GM12872 (cell line): Measurements from ENCODE around the gene MAGI2.

Experiments
- CTCF ChIP-seq: IDR thresholded peaks from 3 replicates; pipeline ENCODE4 v1.5.1; 2011; ENCODE audit warnings: low read depth, mild to moderate bottlenecking, low read length, moderate library complexity; ENCODE audit not compliant: insufficient read depth

MAGI2 gene

GRCh38 chr7:77993838-77994237 lies 1459.6 kb downstream of the MAGI2 start:
- no peak for TF ChIP-seq CTCF

DNA sequence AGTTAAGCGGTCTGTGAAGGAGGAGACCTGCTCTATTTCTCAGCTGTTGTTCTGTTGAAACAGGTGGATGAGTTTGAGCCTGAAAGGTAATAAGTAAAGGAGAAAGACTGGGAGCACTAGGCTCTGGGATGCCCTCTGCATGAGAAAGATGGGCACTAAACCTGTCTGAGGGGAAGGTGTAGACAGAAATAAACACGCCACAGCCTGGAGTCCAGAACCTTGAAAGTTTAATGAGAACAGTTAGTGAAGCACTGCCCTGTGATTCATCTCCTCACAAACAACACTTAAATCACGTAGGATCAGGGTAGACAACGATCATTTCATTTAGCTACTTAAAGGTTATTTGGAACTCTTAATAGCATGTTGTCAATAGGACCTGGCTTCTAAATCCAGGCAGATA lies 1461.8 kb downstream of the MAGI2 start:
- TF ChIP-seq CTCF = no peak

- TF ChIP-seq CTCF = peak; percentile 51; the same call in 2 of the 3 replicates
Measured at GRCh38 chr7:77989981-77990566, 1463.4 kb downstream of the MAGI2 start.

DNA sequence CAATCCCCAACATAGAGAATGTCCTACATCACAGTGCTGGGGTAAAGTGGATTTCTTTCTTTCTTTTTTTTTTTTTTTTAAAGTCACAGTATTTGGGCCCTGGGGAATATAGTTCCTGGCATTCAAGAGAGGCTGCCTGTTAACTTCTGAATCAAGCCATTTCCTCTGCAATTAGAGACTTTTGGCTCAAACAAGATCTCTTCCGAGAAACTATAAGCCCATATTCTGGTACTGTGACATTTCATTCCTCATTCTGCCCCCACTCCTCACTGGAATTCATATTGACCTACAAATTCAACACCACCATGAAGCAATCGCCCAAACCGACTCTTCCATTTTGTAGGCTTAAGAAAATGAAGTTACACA lies 1467.5 kb downstream of the MAGI2 start:
- no peak for TF ChIP-seq CTCF

DNA sequence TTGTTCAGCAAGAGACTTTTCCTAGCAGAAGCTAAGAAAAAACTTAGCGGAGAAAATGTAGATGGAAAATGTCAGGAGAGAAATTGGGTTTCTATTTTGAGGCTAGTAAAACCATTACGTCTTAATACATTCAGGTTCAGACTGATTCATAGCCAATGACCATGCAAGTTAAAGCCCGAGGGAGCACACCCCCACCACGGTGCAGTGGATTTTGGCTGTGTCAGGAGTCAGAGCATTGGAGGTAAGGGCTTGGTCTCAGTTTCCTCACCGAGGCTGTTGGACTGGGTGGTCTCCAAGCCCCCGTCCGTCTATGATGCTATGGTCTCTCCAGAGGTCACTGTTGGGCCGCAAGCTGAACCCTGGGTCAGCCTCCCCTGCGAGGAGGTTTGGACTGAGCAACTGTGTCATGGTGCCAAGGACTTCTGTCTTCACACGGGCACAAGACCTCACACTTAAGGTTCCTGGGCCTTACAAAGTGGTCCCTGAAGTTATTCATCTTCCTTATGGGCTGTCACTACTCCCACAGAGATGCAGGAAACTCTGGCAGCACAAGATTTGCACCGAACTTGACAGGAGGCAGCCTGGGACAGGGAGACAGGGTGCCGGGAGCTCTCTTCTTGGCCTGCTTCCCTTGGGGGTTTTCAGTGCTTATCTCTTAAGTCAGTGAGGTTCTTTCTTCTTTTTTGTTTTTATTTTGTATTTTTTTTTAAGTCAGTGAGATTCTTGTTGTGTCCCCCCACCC lies 1468.1 kb downstream of the MAGI2 start:
- no peak for TF ChIP-seq CTCF

- TF ChIP-seq CTCF = no peak
Measured at GRCh38 chr7:77983973-77984372, 1469.5 kb downstream of the MAGI2 start.

- no peak for TF ChIP-seq CTCF
Measured at GRCh38 chr7:77982926-77983550, 1470.4 kb downstream of the MAGI2 start.
